BJ (cell line): ENCODE measurements around the gene CTLA4. TPM values are rescaled to one million over a fixed set of nuclear protein-coding genes. Genes with fewer than 3 reads are reported as not detected.

Source experiments
- CTCF ChIA-PET: fragments of 350-600 bp; formaldehyde crosslinking; extraction: SDS; loops from one replicate; lab custom pipeline; 2021; ENCODE audit warnings: antibody characterized with exemption, inconsistent platforms; lab: Yijun Ruan, JAX
- POLR2A ChIA-PET: fragments of 300-600 bp; sonication (Branson Sonifier 250); formaldehyde crosslinking; extraction: SDS; loops from one replicate; lab custom pipeline; 2021; ENCODE audit warnings: antibody characterized with exemption; lab: Charles Lee
- DNase-seq: peaks from one replicate; pipeline ENCODE4 v3.0.0-alpha.2; 2011; ENCODE audit warnings: low read depth
- H3K27me3 ChIP-seq: 2 replicates; pipeline ENCODE4 v1.6.0; 2011; ENCODE audit warnings: low read length; ENCODE audit not compliant: control insufficient read depth, insufficient read depth
- H3K36me3 ChIP-seq: 2 replicates; pipeline ENCODE4 v1.5.1; 2011; ENCODE audit warnings: low read length; ENCODE audit not compliant: control insufficient read depth, insufficient read depth
- H3K4me3 ChIP-seq: 2 replicates; pipeline ENCODE4 v1.5.1; 2011; ENCODE audit warnings: low read depth, mild to moderate bottlenecking, control low read depth, low read length
- polyA plus RNA-seq: library from polyadenylated mRNA; depleted of rRNA; stranded (reverse); fragments of >200 nt; gene quantifications from 2 replicates; pipeline ENCODE4 v1.2.3, GENCODE V29; 2011
- TF ChIP-seq, protein P1 (sequence below): IDR thresholded peaks from 2 replicates; pipeline ENCODE4 v1.5.1; 2011; ENCODE audit warnings: low read depth, mild to moderate bottlenecking, control low read depth, inconsistent platforms, low read length, moderate library complexity; ENCODE audit not compliant: insufficient read depth

Gene CTLA4
- polyA plus RNA-seq, 1 experiment = not detected

DNA sequence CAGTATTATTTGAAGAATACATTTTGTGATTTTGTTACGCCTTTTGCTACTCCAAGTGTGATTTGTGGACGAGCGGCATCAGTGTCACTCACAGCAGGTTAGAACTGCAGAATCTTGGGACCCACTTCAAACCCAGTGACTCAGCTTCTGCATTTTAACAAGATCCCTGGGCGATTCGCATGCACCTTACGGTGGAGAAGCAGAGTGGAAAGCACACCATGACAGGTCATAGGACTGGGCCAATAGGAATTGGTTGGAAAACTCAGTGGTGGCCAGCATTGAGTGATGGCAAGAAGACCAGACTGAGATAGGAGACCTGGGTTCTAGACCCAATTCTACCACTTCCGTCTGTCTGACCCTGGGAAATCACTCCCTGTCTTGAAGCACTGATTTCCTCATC lies 26.3 kb downstream of the CTLA4 start:
- DNase-seq = no peak
- no peak overlapping the region for H3K4me3 ChIP-seq
- no peaks in the 10 kb centered on the region; the same call in 1 of the 2 replicates for H3K27me3 ChIP-seq
- ChIA-PET POLR2A (no interaction called here), CTCF (no interaction called here)
- TF ChIP-seq, protein P1, sequence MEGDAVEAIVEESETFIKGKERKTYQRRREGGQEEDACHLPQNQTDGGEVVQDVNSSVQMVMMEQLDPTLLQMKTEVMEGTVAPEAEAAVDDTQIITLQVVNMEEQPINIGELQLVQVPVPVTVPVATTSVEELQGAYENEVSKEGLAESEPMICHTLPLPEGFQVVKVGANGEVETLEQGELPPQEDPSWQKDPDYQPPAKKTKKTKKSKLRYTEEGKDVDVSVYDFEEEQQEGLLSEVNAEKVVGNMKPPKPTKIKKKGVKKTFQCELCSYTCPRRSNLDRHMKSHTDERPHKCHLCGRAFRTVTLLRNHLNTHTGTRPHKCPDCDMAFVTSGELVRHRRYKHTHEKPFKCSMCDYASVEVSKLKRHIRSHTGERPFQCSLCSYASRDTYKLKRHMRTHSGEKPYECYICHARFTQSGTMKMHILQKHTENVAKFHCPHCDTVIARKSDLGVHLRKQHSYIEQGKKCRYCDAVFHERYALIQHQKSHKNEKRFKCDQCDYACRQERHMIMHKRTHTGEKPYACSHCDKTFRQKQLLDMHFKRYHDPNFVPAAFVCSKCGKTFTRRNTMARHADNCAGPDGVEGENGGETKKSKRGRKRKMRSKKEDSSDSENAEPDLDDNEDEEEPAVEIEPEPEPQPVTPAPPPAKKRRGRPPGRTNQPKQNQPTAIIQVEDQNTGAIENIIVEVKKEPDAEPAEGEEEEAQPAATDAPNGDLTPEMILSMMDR = no peak
- no peaks in the 10 kb centered on the region for H3K36me3 ChIP-seq

DNA sequence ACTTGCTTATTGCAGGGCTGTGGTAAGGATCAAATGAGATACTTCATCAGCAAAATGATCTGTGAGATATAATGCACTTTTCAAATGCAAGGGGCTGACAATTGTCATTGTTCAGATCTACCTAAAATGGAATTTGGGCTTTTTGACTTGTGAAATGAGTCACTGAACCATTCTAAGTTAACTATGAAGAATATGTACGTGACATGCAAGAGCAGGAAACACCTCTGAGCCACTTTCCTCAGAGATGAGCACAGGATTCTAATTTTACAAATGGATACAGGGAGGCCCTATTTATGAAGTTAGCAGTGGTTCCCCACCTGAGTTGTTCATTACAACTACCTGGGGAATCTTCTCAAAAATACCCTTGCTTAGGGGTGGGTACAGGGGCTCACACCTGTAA lies 26.7 kb downstream of the CTLA4 start:
- ChIA-PET POLR2A (no interaction called here), CTCF (interaction anchor here (0.6 kb wide), 2 partner anchors 15 to 17 kb away, joined by 3 to 4 read pairs; no protein-coding TSS in a partner anchor)
- Histone ChIP-seq H3K36me3 (no peaks in the 10 kb centered on the region), H3K4me3 (no peak overlapping the region), H3K27me3 (no peaks in the 10 kb centered on the region; the same call in 1 of the 2 replicates)
- no peak for DNase-seq
- TF ChIP-seq, protein P1 = no peak

DNA sequence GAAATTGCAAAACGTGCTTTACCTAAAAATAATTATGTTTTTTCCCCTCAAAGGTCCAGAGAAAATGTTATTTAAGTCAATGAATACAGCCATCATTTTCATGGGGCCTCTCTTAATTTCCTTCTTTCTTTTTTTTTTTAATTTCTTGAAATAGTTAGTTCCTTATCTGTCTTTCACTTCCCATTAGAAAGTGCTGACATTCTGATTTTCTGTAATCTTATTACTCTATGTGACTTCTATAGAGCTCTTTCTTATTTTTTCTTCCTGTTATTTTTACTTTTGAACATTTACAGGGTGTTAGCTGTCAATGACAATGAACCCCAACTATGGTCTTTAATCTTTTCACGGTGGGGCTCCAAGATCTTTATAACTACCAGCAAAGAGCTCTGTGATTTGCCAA lies 30.0 kb downstream of the CTLA4 start:
- ChIA-PET POLR2A (no interaction called here), CTCF (interaction anchor here (0.6 to 1.1 kb wide), 3 partner anchors 9 to 1265 kb away, joined by 3 to 4 read pairs (median 3); no protein-coding TSS in a partner anchor)
- H3K36me3 ChIP-seq = no peaks in the 10 kb centered on the region
- no peaks in the 10 kb centered on the region; the same call in 1 of the 2 replicates for H3K27me3 ChIP-seq
- no peak for DNase-seq
- TF ChIP-seq, protein P1 = no peak
- no peak overlapping the region for H3K4me3 ChIP-seq

DNA sequence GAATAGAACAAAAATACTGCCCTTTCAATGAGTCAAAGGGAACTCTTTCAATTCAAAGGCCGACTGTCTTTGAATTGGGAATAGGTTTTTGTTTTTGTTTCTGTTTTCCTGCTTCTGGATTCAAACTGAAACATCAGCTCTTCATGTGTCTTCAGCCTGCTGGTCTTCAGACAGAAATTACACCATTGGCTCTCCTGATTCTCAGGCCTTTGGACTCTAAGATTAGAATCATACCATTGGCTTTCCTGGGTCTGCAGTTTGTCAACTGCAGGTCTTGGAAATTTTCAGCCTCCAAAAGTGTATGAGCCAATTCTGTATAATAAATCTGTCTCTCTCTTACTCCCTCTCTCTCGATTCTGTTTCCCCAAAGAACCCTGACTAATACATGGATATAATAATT lies 31.1 kb downstream of the CTLA4 start:
- H3K36me3 ChIP-seq = no peaks in the 10 kb centered on the region
- no peak for DNase-seq
- CTCF ChIA-PET = interaction anchor here (1.1 to 1.3 kb wide), 2 partner anchors 8 to 673 kb away, joined by 3 to 4 read pairs; no protein-coding TSS in a partner anchor
- TF ChIP-seq, protein P1 = no peak
- no peak overlapping the region for H3K4me3 ChIP-seq
- POLR2A ChIA-PET = no interaction called here
- no peaks in the 10 kb centered on the region; the same call in 1 of the 2 replicates for H3K27me3 ChIP-seq

DNA sequence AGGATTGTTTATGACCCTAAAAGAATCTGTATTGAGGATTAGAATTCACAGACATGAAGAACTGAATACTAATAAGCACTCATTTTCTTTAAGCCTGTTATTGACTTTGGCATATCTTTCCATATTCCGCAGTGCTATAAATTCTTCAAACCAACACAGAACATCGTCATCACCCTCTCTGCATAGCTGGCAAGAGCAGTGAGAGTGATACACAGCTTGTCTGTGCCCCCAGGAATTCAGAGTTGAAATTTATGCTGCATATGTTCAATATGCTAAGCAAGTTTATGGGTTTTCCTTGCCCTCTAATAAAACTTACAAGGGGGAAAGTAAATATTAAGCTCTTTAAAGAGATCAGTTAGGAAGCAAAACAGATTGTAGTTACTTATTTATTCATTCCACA lies 32.7 kb downstream of the CTLA4 start:
- no peaks in the 10 kb centered on the region for H3K36me3 ChIP-seq
- TF ChIP-seq, protein P1 = no peak
- CTCF ChIA-PET = interaction anchor here (0.6 to 1.0 kb wide), 2 partner anchors 9 to 1304 kb away, joined by 3 to 7 read pairs; no protein-coding TSS in a partner anchor
- POLR2A ChIA-PET = interaction anchor here (0.6 kb wide), 1 partner anchor 236 kb away, joined by 3 read pairs; no protein-coding TSS in a partner anchor
- no peak for DNase-seq
- no peaks in the 10 kb centered on the region; the same call in 1 of the 2 replicates for H3K27me3 ChIP-seq
- no peak overlapping the region for H3K4me3 ChIP-seq
